AG09309 (cell line): Measurements from ENCODE around the gene FAT2.

ENCODE experiments used
- DNase-seq: peaks from one replicate; pipeline ENCODE4 v3.0.0-alpha.2; 2010; ENCODE audit warnings: low read depth
- H3K4me3 ChIP-seq: 2 replicates; pipeline ENCODE4 v1.5.1; 2011; ENCODE audit warnings: mild to moderate bottlenecking, low read depth, low read length, moderate library complexity; ENCODE audit not compliant: control insufficient read depth
- CTCF ChIP-seq: IDR thresholded peaks from 2 replicates; pipeline ENCODE4 v1.5.1; 2011; ENCODE audit warnings: mild to moderate bottlenecking, low read depth, low read length, inconsistent platforms; ENCODE audit not compliant: insufficient read depth, control insufficient read depth; ENCODE audit errors: missing control alignments

The FAT2 gene

GRCh38 chr5:151570512-151571269, 20.4 kb downstream of the FAT2 start:
- TF ChIP-seq CTCF: no peak
- H3K4me3 ChIP-seq: no peak overlapping the region
- no peak for DNase-seq

DNA sequence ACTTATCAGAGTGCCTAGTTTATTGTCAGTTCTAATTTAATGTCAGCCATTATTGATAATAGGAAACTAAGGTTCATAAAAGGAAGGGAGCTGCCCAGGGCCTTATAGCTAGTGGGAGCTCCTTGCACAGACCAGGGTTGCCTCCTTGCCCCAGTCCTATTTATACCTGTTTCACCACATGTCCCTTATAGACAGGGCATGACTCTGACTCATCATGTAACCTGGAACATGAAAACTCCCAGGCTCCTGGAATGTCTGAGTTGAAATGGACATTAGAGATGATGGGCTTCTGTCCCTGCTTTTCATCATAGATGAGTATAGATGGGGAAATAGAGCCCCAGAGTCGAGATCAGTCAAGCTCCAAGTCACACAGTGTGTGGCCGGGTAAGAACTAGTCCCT, 21.1 kb downstream of the FAT2 start:
- TF ChIP-seq CTCF: no peak
- H3K4me3 ChIP-seq: no peak overlapping the region
- no peak for DNase-seq

DNA sequence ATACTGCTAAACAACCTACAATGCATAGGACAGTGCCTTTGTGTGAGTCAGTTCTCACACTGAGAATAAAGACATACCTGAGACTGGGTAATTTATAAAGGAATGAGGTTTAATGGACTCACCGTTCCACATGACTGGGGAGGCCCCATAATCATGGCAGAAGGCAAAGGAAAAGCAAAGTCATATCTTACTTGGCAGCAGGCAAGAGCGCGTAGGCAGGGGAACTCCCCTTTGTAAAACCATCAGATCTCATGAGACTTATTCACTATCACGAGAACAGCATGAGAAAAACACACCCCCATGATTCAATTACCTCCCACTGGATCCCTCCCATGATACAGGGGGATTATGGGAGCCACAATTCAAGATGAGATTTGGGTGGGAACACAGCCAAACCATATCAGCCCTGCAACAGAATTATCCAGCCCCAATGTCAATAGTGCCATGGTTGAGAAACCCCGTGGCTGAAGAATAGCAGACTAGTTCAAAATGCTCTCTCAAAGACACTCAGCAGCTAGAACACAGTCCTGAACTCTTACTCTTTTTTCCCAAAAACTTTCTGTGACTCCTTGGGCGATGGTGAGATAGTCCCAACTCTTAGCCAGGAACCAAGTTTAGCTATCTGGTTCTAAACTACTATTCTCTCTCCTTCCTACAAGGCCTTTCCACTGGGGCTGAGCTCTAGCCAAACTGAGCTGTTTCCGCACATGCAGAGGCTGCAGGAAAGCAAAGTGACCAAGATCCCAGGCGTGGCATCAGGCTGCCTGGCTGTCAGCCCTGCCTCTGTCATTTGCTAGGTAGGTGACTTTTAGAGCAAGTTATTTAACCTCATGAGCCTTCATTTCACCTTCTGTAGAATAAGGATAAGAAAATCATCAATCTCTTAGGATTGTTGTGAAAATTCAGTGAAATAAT, 21.7 kb downstream of the FAT2 start:
- TF ChIP-seq CTCF: no peak
- H3K4me3 ChIP-seq: no peak overlapping the region
- no peak for DNase-seq

- H3K4me3 ChIP-seq: no peak overlapping the region
- DNase-seq: no peak
- TF ChIP-seq CTCF: no peak
Measured at GRCh38 chr5:151568036-151568435, 23.1 kb downstream of the FAT2 start.

- TF ChIP-seq CTCF: no peak
- no peak overlapping the region for H3K4me3 ChIP-seq
- no peak for DNase-seq
Measured at GRCh38 chr5:151565971-151566370, 25.2 kb downstream of the FAT2 start.

DNA sequence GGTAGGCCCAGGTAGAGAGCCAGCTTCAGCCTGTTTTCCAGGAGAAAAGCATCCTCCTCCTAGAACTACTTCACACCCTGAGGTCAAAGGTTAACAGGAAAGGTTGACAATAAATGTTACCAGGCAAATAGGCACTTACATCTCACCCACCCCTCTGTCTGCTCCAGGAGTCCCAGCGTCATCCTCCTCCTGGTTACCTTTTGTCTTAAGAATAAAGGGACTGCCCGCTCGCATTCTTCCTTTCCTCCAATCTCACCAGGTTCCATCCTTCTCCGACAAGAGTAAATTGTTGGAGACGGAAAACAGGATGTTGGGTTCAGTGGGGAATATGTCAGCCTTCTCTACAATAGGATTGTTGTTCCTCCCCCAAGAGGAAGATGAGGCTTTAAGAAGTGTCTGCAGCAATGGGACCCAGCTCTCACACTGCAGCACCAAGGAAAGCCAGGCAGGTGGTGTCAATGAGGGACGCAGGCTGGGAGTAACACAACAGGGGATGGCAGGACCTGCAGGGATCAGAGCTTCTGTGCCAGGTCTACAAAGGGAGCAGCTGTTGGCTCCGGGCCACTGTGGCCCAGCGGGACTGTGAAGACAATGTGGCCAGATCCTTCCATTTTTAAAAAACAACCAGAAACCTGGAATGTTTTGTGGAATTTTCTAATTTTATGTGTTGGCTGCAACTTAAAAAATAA, 29.0 kb downstream of the FAT2 start:
- no peak for TF ChIP-seq CTCF
- no peak for DNase-seq
- no peak overlapping the region for H3K4me3 ChIP-seq
